ENCODE results near the gene VWDE.

DNA sequence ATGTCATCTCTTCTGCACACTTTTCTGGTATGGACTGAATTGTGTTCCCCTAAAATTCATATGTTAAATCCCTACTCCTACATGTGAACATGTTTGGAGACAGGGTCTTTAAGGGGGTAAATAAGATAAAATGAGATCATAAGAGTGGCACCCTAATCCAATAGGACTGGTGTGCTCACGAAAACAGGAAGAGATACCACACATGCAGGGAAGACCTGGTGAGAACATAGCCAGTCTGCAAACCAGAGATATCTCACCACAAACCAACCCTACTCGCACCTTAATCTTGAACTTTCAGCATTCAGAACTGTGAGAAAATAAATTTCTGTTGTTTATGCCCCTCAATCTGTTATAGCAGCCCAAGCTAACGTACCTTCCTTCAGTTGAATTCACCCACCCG is 51.8 kb downstream of the VWDE start:
- TF ChIP-seq, protein P1, sequence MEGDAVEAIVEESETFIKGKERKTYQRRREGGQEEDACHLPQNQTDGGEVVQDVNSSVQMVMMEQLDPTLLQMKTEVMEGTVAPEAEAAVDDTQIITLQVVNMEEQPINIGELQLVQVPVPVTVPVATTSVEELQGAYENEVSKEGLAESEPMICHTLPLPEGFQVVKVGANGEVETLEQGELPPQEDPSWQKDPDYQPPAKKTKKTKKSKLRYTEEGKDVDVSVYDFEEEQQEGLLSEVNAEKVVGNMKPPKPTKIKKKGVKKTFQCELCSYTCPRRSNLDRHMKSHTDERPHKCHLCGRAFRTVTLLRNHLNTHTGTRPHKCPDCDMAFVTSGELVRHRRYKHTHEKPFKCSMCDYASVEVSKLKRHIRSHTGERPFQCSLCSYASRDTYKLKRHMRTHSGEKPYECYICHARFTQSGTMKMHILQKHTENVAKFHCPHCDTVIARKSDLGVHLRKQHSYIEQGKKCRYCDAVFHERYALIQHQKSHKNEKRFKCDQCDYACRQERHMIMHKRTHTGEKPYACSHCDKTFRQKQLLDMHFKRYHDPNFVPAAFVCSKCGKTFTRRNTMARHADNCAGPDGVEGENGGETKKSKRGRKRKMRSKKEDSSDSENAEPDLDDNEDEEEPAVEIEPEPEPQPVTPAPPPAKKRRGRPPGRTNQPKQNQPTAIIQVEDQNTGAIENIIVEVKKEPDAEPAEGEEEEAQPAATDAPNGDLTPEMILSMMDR (IDR thresholded peaks at IDR 0.05 in 8 of 11, conservative IDR thresholded peaks at IDR 0.05 in 3 of 11): no peak
- no peak for TF ChIP-seq POLR2A (IDR thresholded peaks at IDR 0.05)
